Nephron progenitor cell (in vitro differentiated cells): Measurements from ENCODE around the gene ZNF587B.
"Not testable (repeated sequence)": the region's sequence is repeated elsewhere in the genome, so short reads cannot be mapped to it uniquely, and the experiment has no call there.

ENCODE experiments used
- DNase-seq: peaks from one replicate; pipeline ENCODE4 v3.0.0; 2021
- H3K27ac Mint-ChIP-seq: 2 replicates; pipeline ENCODE4 v1.8.0; 2021; ENCODE audit warnings: mild to moderate bottlenecking, moderate library complexity, mixed read lengths
- H3K27me3 Mint-ChIP-seq: 2 replicates; pipeline ENCODE4 v1.8.0; 2021; ENCODE audit warnings: mild to moderate bottlenecking, low read depth, mixed read lengths; ENCODE audit not compliant: poor library complexity
- H3K36me3 Mint-ChIP-seq: 2 replicates; pipeline ENCODE4 v1.8.0; 2021; ENCODE audit warnings: low read depth, mixed read lengths
- H3K4me1 Mint-ChIP-seq: 2 replicates; pipeline ENCODE4 v1.8.0; 2021; ENCODE audit warnings: mixed read lengths
- H3K4me3 Mint-ChIP-seq: 2 replicates; pipeline ENCODE4 v1.8.0; 2021; ENCODE audit warnings: mild to moderate bottlenecking, moderate library complexity, mixed read lengths
- H3K9me3 Mint-ChIP-seq: 2 replicates; pipeline ENCODE4 v1.8.0; 2021; ENCODE audit warnings: mild to moderate bottlenecking, moderate library complexity, mixed read lengths
- TF ChIP-seq, protein P1 (sequence below): fragments of 200-600 bp; sonication (generic); IDR thresholded peaks from 2 replicates; pipeline ENCODE4 v1.5.0; 2021; ENCODE audit warnings: antibody characterized with exemption

Gene ZNF587B

DNA sequence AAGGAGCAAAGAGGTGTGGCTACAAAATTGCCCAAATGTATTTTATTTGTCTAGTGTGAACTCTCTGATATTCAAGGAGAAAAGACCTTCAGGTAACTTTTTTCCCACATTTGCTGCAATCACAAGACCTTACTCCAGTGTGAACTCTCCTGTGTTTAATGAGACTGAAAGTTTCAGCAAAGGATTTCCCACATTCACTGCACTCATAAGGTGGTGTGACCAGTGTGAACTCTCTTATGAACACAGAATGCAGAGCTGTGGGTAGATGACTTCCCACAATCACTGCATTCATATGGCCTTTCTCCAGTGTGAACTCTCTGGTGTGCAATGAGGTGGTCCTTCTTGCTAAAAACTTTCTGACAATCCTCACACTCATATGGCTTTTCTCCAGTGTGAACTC, 42.4 kb downstream of the ZNF587B start:
- no peak for DNase-seq
- no peaks in the 10 kb centered on the region for H3K4me1 Mint-ChIP-seq
- H3K27me3 Mint-ChIP-seq, result peaks cover 9% of the 10 kb centered on the region
- no peak overlapping the region for H3K27ac Mint-ChIP-seq
- TF ChIP-seq, protein P1, sequence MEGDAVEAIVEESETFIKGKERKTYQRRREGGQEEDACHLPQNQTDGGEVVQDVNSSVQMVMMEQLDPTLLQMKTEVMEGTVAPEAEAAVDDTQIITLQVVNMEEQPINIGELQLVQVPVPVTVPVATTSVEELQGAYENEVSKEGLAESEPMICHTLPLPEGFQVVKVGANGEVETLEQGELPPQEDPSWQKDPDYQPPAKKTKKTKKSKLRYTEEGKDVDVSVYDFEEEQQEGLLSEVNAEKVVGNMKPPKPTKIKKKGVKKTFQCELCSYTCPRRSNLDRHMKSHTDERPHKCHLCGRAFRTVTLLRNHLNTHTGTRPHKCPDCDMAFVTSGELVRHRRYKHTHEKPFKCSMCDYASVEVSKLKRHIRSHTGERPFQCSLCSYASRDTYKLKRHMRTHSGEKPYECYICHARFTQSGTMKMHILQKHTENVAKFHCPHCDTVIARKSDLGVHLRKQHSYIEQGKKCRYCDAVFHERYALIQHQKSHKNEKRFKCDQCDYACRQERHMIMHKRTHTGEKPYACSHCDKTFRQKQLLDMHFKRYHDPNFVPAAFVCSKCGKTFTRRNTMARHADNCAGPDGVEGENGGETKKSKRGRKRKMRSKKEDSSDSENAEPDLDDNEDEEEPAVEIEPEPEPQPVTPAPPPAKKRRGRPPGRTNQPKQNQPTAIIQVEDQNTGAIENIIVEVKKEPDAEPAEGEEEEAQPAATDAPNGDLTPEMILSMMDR, result no peak
- peaks cover 99% of the 10 kb centered on the region for H3K36me3 Mint-ChIP-seq
- H3K4me3 Mint-ChIP-seq, result no peak overlapping the region
- H3K9me3 Mint-ChIP-seq, result peaks cover 97% of the 10 kb centered on the region

DNA sequence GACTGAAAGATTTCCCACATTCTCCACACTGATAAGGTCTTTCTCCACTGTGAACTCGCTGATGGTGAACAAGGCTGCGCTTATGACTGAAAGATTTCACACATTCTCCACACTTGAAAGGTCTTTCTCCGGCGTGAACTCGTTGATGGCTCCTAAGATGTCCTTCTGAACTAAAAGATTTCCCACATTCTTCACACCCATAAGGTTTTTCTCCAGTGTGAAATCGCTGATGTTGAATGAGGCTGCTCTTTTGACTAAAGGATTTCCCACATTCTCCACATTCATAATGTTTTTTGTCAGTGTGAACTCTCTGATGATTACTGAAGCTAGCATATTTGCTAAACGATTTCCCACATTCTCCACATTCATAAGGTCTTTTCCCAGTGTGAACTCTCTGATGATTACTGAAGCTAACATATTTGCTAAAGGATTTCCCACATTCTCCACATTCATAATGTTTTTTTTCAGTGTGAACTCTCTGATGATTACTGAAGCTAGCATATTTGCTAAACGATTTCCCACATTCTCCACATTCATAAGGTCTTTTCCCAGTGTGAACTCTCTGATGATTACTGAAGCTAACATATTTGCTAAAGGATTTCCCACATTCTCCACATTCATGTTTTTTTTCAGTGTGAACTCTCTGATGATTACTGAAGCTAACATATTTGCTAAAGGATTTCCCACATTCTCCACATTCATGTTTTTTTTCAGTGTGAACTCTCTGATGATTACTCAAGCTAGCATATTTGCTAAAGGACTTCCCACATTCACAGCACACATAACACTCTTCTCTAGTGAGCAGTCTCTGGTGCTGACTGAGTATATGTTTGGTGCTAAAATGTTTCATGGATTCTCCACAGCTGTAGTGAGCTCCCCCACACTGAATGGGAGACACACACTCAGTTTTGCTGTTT, 44.0 kb downstream of the ZNF587B start:
- peaks cover 98% of the 10 kb centered on the region for H3K36me3 Mint-ChIP-seq
- H3K4me3 Mint-ChIP-seq, H3K4me1 Mint-ChIP-seq, H3K27ac Mint-ChIP-seq, H3K27me3 Mint-ChIP-seq, DNase-seq: not testable (repeated sequence)
- peaks cover 96% of the 10 kb centered on the region for H3K9me3 Mint-ChIP-seq

DNA sequence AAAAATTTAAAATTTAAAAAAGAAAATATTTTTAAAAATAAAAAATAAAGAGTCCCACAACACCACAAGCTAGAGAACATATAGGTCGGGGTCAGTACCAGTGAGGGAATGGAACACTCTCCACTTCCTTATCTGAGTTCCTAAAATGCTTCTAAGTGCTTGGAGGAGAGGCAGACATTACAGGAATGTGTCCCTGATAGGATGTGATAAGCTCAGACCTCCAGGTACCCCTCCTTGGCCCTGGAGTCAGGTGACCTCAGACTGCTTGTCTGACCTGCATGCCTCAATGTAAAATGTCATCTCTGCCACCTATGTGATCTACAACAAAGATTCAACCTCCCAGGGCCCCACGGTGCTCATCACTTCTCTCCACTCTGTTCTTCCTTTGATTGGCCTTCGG, 55.9 kb downstream of the ZNF587B start:
- peaks cover 80% of the 10 kb centered on the region for H3K36me3 Mint-ChIP-seq
- no peak for DNase-seq
- TF ChIP-seq, protein P1, result no peak
- no peak overlapping the region for H3K27ac Mint-ChIP-seq
- H3K9me3 Mint-ChIP-seq, result peaks cover 84% of the 10 kb centered on the region
- H3K27me3 Mint-ChIP-seq, result peaks cover 5% of the 10 kb centered on the region
- H3K4me1 Mint-ChIP-seq, result peaks cover 20% of the 10 kb centered on the region
- H3K4me3 Mint-ChIP-seq, result peak overlapping the region; percentile 56

DNA sequence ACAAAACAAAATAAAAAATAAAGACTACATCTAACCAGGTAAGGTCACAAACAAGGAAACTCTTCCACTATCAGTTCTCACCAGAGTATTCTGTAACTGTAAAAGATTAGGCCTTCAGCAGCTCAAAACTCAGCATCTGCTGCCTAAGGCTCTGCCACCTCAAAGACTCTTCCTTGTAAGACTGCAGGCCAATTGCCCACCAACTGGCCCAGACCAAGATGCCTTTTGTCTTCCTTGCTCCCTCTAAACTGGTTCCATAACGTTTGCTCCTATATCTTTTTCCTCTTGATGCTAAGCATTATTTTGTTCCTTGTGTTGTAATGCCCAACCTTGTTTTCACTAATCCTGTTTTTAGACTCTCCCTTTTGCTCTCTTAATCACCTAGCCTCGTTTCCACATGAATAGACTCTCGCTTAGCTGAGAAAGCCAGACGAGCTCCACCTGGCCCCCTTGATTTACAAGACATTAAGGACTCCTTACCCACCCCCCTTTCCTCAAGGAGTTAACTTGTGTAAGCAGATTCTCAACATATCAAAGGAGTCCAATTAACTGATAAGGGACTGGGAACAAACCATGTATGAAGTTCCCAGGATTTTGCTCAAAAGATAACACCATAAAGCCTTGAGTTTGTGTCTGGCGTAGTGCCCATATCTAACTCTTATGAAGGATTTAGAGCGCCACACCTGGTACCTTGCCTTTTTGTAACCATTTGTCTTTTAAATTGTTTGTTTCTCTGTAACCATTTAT, 57.3 kb downstream of the ZNF587B start:
- H3K4me1 Mint-ChIP-seq, result peaks cover 20% of the 10 kb centered on the region
- H3K27ac Mint-ChIP-seq, result peak overlapping the region; percentile 90
- peaks cover 89% of the 10 kb centered on the region for H3K9me3 Mint-ChIP-seq
- no peak for DNase-seq
- peaks cover 5% of the 10 kb centered on the region for H3K27me3 Mint-ChIP-seq
- TF ChIP-seq, protein P1, result no peak
- peaks cover 86% of the 10 kb centered on the region for H3K36me3 Mint-ChIP-seq
- peak overlapping the region; percentile 99 for H3K4me3 Mint-ChIP-seq

DNA sequence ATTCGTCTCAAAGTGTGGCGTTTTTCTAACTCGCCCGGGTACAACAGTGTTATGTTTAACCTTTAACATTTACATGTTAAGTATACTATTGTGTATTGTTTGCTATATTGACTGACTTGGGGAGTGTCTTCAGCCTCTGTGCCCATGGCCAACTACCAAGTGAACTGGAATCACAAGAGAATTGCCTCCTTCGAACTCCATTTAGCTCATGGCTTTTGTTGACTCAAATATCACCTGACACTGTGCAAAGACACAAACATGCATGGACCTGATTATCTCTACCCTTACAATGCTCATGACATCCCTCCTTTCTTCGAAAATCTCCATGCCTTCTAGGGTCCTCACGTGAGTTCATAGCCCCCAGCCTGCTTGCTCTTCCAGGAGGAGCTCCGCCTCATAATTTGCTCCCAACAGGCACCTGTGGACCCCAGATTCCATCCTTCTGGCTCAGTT, 58.0 kb downstream of the ZNF587B start:
- H3K27ac Mint-ChIP-seq, result peak overlapping the region; percentile 90

More for the DNA sequence above, 58.0 kb downstream of the ZNF587B start:
- H3K4me1 Mint-ChIP-seq, result peaks cover 20% of the 10 kb centered on the region
- TF ChIP-seq, protein P1, result no peak
- H3K9me3 Mint-ChIP-seq, result peaks cover 82% of the 10 kb centered on the region
- no peaks in the 10 kb centered on the region for H3K27me3 Mint-ChIP-seq
- H3K4me3 Mint-ChIP-seq, result peak overlapping the region; percentile 99
- peaks cover 81% of the 10 kb centered on the region for H3K36me3 Mint-ChIP-seq
- DNase-seq, result no peak
